OCI-LY3 (cell line): ENCODE measurements around the gene ENTR1.
"Not testable (repeated sequence)": the region's sequence is repeated elsewhere in the genome, so short reads cannot be mapped to it uniquely, and the experiment has no call there.

Experiments
- H2AFZ ChIP-seq: fragments of 200-600, 300-600 bp; shearing (Covaris generic); 2 replicates; pipeline ENCODE4 v1.6.0; 2014; ENCODE audit warnings: antibody characterized with exemption, low read depth, low read length
- H3K27ac ChIP-seq: fragments of 200-600, 300-600 bp; sonication (generic); 2 replicates; pipeline ENCODE4 v1.5.1; 2014; ENCODE audit warnings: mild to moderate bottlenecking, low read length, moderate library complexity, mixed read lengths
- H3K27me3 ChIP-seq: fragments of 200-600, 300-600 bp; sonication (generic); 2 replicates; pipeline ENCODE4 v1.6.1; 2014; ENCODE audit warnings: low read depth, low read length, mixed read lengths
- H3K36me3 ChIP-seq: fragments of 200-600, 300-600 bp; sonication (generic); replicated peaks from 2 replicates; pipeline ENCODE3; 2014; ENCODE audit warnings: low read depth, low read length, mixed read lengths
- H3K4me1 ChIP-seq: fragments of 300-600, 200-600 bp; sonication (generic); 2 replicates; pipeline ENCODE4 v1.6.1; 2014; ENCODE audit warnings: low read length, mixed read lengths
- H3K4me2 ChIP-seq: fragments of 200-600, 300-600 bp; sonication (generic); 2 replicates; pipeline ENCODE4 v1.6.1; 2014; ENCODE audit warnings: low read length, mixed read lengths
- H3K4me3 ChIP-seq: fragments of 300-600, 200-600 bp; sonication (generic); 2 replicates; pipeline ENCODE4 v1.5.1; 2014; ENCODE audit warnings: antibody characterized with exemption, mild to moderate bottlenecking, low read length, moderate library complexity
- H3K79me2 ChIP-seq: fragments of 300-600, 200-600 bp; shearing (Covaris generic); 2 replicates; pipeline ENCODE4 v1.6.1; 2014; ENCODE audit warnings: mild to moderate bottlenecking, low read length, mixed read lengths
- H3K9ac ChIP-seq: fragments of 300-600, 200-600 bp; shearing (Covaris generic); 2 replicates; pipeline ENCODE4 v1.6.0; 2014; ENCODE audit warnings: mild to moderate bottlenecking, low read length, moderate library complexity
- H3K9me3 ChIP-seq: fragments of 200-600, 300-600 bp; shearing (Covaris generic); 2 replicates; pipeline ENCODE4 v1.6.1; 2014; ENCODE audit warnings: low read length, mixed read lengths; ENCODE audit not compliant: insufficient read depth
- H4K20me1 ChIP-seq: fragments of 200-600, 300-600 bp; sonication (generic); 2 replicates; pipeline ENCODE4 v1.6.1; 2016; ENCODE audit warnings: low read length, mixed read lengths; ENCODE audit not compliant: insufficient read depth
- CTCF ChIP-seq: fragments of 200-600, 300-600 bp; sonication (generic); IDR thresholded peaks from 2 replicates; pipeline ENCODE4 v1.5.1; 2014; ENCODE audit warnings: antibody characterized with exemption, low read length, low read depth
- EZH2phosphoT487 ChIP-seq: fragments of 200-600 bp; shearing (Covaris generic); IDR thresholded peaks from 2 replicates; pipeline ENCODE4 v1.6.1; 2018; ENCODE audit warnings: antibody characterized with exemption, mixed run types, low read depth

Gene ENTR1

DNA sequence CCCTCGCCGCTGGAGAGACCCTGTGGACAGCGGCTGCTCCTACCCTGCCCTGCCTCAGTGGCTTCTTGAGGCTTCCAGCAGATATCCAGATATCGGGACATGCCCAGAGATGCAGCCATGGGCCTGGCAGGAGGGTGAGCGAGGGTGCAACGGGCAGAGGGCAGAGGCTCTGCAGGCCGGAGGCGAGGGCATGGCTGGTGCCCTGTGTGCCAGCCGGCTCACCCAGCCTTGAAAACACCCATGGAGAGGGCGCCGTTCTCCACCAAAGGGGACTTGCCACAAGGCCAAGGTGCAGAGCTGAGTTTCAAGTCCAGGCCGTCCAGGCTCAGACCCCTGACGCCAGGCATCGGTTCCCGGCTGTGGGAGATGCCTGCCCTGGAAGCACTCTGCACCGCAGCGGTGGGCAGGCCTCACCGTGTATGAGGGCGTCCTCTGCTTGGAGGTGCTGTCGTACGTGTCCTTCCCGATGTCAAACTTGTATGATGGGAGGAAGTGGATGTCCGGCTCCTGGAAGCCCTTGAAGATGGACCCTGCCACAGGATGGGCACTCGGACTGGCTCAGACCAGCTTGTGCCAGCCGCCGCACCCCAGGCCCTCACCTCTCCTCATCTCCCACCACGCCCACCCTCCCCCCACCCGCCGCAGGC lies 20.3 kb upstream of the ENTR1 start:
- H3K4me3 ChIP-seq, result no peak overlapping the region
- no peaks in the 10 kb centered on the region for H3K4me1 ChIP-seq
- H3K36me3 ChIP-seq, result peaks cover 5% of the 10 kb centered on the region
- H3K4me2 ChIP-seq, result no peak overlapping the region
- H3K27ac ChIP-seq, result no peak overlapping the region
- TF ChIP-seq CTCF, result no peak
- no peak for TF ChIP-seq EZH2phosphoT487
- H3K9me3 ChIP-seq, result no peaks in the 10 kb centered on the region
- no peaks in the 10 kb centered on the region for H3K27me3 ChIP-seq
- peaks cover 10% of the 10 kb centered on the region for H4K20me1 ChIP-seq
- peaks cover 10% of the 10 kb centered on the region for H3K79me2 ChIP-seq
- no peak overlapping the region for H3K9ac ChIP-seq
- H2AFZ ChIP-seq, result no peak overlapping the region

- Histone ChIP-seq H3K27ac (no peak overlapping the region), H3K9ac (no peak overlapping the region), H3K4me3 (no peak overlapping the region), H2AFZ (no peak overlapping the region), H3K4me2 (no peak overlapping the region), H4K20me1 (peaks cover 3% of the 10 kb centered on the region), H3K79me2 (peaks cover 2% of the 10 kb centered on the region), H3K36me3 (peaks cover 5% of the 10 kb centered on the region), H3K27me3 (no peaks in the 10 kb centered on the region), H3K4me1 (no peaks in the 10 kb centered on the region), H3K9me3 (no peaks in the 10 kb centered on the region)
- no peak for TF ChIP-seq EZH2phosphoT487
- TF ChIP-seq CTCF, result no peak
Measured at GRCh38 chr9:136429683-136430491, 19.5 kb upstream of the ENTR1 start.

DNA sequence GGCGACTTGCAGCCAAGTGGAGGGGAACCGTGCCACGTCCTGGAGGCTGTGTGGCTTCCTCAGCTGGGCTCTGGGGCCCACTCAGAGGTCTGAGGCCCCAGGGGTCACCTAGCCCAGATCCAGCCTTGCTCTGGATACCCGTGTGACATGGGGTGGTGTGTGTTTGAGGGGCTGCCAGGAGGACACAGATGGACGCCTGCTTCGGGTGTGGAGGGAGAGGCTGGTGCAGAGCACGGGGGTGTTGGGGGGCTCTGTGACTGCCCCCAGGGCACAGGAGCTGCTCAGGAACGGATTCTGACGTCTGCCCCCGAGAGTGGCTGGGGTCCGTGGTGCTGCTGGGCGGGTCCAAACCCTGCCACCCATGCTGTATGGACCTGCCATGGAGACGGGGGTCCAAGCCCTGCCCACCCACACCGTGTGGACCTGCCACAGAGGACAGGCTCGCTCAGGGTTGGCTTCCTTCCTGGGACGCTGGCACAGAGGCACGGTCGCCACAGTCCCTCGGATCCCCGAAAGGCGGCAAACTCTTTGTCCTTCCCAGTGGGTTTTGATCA lies 18.7 kb upstream of the ENTR1 start:
- TF ChIP-seq CTCF (no peak), EZH2phosphoT487 (no peak)
- peaks cover 5% of the 10 kb centered on the region for H3K36me3 ChIP-seq
- no peak overlapping the region for H3K27ac ChIP-seq
- no peak overlapping the region for H3K4me3 ChIP-seq
- no peaks in the 10 kb centered on the region for H3K27me3 ChIP-seq
- no peak overlapping the region for H2AFZ ChIP-seq
- H3K9ac ChIP-seq, result no peak overlapping the region
- H4K20me1 ChIP-seq, result peaks cover 3% of the 10 kb centered on the region; the same call in 1 of the 2 replicates
- no peaks in the 10 kb centered on the region; the same call in 1 of the 2 replicates for H3K79me2 ChIP-seq
- no peaks in the 10 kb centered on the region for H3K9me3 ChIP-seq
- no peaks in the 10 kb centered on the region for H3K4me1 ChIP-seq
- no peak overlapping the region for H3K4me2 ChIP-seq

DNA sequence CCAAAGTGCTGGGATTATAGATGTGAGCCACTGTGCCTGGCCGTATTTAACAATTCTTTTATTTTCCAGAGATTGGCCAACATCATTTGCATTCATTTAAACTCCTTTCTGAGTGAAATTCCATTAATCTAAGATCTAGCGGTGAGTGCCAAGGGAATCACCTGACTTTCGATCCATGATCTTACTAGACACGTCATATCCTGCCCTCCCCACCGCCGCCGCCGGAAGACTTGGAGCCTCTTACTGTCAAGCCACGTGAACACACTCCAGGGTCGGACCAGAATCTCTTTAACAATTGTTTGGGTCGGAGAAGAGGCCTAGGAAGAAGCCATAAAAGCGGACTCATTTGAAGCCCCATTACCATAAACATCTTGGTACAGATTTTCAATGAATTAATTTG lies 16.4 kb upstream of the ENTR1 start:
- H3K79me2 ChIP-seq, result no peaks in the 10 kb centered on the region
- H3K4me2 ChIP-seq, result no peak overlapping the region
- TF ChIP-seq EZH2phosphoT487, result no peak
- TF ChIP-seq CTCF, result no peak
- H3K27ac ChIP-seq, result no peak overlapping the region
- no peak overlapping the region for H3K4me3 ChIP-seq
- no peaks in the 10 kb centered on the region for H3K27me3 ChIP-seq
- no peaks in the 10 kb centered on the region for H3K4me1 ChIP-seq
- H4K20me1 ChIP-seq, result no peaks in the 10 kb centered on the region
- no peak overlapping the region for H2AFZ ChIP-seq
- H3K9me3 ChIP-seq, result no peaks in the 10 kb centered on the region
- peaks cover 19% of the 10 kb centered on the region for H3K36me3 ChIP-seq
- no peak overlapping the region for H3K9ac ChIP-seq

DNA sequence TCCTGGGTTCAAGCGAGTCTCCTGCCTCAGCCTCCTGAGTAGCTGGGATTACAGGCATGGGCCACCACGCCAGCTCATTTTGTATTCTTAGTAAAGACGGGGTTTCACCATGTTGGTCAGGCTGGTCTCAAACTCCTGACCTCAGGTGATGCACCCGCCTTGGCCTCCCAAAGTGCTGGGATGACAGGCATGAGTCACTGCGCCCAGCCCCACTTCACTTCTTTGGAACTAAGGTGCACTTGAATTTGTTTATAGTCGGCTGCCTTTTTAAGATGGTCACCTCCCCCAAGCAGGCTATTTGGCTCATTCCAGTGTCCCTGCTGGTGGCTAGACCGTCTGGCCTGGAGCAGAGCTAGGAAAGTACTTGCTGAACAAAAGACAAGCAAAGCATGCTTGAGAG lies 15.0 kb upstream of the ENTR1 start:
- H2AFZ ChIP-seq, H4K20me1 ChIP-seq, H3K4me2 ChIP-seq, H3K9ac ChIP-seq, H3K27me3 ChIP-seq, H3K79me2 ChIP-seq, H3K9me3 ChIP-seq, H3K27ac ChIP-seq, H3K4me1 ChIP-seq, H3K4me3 ChIP-seq: not testable (repeated sequence)
- H3K36me3 ChIP-seq, result peaks cover 19% of the 10 kb centered on the region
